Measurements from ENCODE around the gene DLG1.

DLG1 gene

DNA sequence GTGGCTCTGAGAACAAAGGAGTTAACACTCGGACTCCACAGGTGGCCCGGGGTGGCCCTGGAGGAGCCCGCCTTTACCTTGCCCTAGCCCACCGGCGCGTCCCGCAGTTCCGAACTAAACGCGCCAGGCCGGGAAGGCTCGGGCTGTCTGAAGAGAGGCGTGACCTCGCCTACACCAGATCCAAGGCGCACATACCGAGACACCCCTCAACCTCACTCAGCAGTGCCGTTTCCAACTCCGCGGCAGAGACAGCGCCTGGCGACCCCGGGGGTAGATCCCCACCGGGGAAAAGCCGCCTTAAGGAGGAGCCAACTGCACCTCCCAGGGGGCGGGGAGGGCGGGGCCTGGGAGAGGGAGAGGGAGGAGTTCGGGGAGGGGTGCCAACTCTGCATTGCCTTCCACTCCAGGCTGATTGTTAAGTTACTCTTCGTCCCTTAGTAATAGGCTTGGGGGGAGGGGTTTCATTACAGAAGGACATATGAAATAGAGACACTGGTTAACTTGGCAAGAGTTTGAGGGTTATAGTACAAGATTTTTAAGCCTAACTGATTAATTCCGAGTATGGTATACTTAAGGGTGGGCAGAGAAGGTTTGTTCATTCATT, at the start of gene DLG1:
Gene DLG1 (minus strand): TSS at position 272 of the 604 bp plus-strand sequence. CDS start 1,408 bp downstream, outside the sequence.
- peak; percentile 65 for DNase-seq (ENCODE audit: low read depth, low spot score)

DNA sequence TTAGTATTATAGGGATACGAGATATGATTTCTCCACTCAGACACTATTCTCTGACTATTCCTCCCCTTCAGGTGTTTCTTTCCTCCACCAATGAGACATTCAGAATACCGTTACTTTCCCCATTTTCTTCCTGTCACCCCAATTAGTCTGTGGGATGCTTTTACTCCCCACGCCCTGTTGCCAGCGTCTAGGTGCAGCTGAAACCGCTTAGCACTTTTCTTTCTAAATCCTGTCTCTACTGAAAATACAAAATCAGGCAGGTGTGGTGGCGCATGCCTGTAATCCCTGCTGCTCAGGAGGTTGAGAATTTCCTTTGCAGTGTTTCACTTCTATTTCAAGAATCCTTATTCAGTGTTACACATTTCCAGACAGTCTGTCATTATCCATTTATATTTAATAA, 49.6 kb upstream of the DLG1 start:
- no peak for DNase-seq (ENCODE audit: low read depth, low spot score)

- DNase-seq (ENCODE audit: low read depth, low spot score): no peak
Measured at GRCh38 chr3:197345390-197345789, 47.0 kb upstream of the DLG1 start.

- no peak for DNase-seq (ENCODE audit: low read depth, low spot score)
Measured at GRCh38 chr3:197344582-197345318, 46.3 kb upstream of the DLG1 start.

GRCh38 chr3:197343656-197344408, 45.4 kb upstream of the DLG1 start:
- DNase-seq (ENCODE audit: low read depth, low spot score): no peak

DNA sequence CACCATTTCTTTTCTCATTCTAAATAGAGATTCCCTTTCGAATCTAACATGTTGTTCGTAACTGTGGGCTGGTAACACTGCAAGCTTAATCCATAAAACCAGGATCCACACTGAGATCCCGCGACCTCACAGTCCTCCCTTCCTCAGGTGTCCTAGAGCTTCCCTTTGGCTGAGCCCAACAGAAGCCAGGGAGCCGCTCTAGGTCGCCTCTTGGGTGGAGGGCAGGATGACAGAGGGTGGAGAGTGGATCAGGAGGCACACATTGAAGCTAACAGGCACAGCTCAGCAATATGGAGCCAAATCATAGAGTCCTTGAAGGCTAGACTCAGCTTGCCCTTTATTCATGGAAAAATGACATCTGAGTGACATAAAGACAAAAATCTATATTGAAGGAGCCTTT, 44.7 kb upstream of the DLG1 start:
- DNase-seq (ENCODE audit: low read depth, low spot score): no peak

GRCh38 chr3:197340521-197340871, 42.1 kb upstream of the DLG1 start:
- no peak for DNase-seq (ENCODE audit: low read depth, low spot score)

GRCh38 chr3:197339841-197340520, 41.6 kb upstream of the DLG1 start:
- no peak for DNase-seq (ENCODE audit: low read depth, low spot score)

DNA sequence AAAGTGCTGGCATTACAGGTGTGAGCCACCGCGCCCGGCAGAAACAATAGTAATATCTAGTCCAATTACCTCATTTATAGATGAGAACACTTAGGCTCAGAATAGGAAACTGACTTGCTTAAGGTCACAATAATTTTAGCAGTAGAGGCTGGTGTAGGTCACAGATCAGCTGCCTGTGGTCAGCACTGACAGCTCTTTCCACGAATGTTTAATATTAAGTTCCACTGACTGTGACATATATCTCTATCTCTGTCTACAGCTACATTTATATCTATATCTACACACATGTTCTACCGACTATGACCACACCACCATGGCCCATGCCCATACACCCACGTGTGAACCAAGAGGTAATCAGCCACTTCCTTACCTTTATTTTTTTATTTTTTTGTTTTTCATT, 40.2 kb upstream of the DLG1 start:
- no peak for DNase-seq (ENCODE audit: low read depth, low spot score)

GRCh38 chr3:197337656-197338055, 39.2 kb upstream of the DLG1 start:
- no peak for DNase-seq (ENCODE audit: low read depth, low spot score)

- no peak for DNase-seq (ENCODE audit: low read depth, low spot score)
Measured at GRCh38 chr3:197337214-197337613, 38.8 kb upstream of the DLG1 start.

GRCh38 chr3:197336348-197336747, 37.9 kb upstream of the DLG1 start:
- DNase-seq (ENCODE audit: low read depth, low spot score): no peak

DNA sequence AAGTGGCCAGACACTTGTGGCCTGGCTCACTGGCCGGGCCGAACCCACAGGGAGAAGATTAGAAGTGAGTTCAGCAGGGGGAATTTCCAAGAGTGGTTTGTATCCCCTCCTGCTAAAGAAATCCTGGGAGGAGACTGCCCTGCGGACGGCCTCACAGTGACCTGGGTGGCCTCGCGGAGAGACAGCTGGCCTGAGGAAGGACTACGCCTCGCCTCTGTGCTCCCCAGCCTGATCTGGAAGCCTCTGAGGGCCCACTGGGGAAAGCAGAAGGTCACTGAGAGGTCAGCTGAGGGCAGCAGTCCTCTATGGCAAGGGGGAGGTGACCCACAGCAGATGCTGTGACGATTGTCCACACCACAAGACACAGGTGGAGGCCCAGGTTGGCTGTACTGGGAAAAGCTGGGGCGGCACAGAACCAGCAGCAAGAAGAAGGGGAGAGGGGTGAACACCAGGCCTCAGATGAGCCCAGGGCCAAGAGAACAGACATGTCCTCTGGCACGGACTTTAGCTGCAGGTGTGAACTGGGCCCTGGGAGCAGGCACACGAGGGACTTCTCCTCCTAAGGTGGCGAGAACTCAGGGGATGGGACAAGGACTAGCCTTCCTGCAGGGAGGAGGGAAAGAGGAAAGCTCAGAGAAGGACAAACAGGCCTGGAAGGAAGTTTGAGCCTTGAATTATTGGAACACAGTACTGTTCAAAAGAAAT, 37.2 kb upstream of the DLG1 start:
- DNase-seq (ENCODE audit: low read depth, low spot score): no peak

DNA sequence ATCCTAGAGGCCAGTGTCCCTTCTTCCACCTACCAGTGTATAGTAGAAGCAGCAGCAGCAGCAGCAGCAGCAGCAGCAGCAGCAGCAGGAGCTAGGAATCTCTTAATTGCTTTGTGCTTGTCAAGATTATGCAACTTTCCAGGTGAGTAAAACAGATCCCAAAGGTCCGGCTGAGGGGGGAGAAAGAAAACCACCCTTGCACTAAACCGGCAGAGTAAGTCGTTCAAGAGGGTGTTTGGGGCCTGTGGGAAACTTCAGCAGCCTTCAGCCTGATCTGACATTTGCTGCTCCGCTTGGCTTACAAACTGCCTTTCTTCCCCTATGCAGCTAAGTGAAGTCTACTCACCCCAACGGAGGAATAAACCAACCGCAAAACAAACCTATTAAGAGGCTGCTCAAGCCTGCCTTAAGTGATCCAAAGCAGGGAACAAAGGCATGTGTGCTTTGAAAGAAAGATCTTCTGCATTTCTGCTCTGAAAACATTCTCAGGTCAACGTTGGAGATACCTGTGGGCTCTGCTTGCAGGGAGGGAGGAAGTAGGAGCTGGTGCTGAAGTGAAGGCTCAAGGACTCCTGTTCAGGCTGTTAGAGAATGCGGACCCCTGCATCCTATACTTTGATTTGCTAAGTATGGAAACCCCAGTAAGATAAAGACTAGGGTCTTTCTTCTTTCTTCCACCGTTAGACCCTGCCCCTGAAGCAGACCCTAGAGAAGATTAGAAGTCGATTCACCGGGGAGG, 35.7 kb upstream of the DLG1 start:
- DNase-seq (ENCODE audit: low read depth, low spot score): no peak

GRCh38 chr3:197331131-197331530, 32.7 kb upstream of the DLG1 start:
- no peak for DNase-seq (ENCODE audit: low read depth, low spot score)

DNA sequence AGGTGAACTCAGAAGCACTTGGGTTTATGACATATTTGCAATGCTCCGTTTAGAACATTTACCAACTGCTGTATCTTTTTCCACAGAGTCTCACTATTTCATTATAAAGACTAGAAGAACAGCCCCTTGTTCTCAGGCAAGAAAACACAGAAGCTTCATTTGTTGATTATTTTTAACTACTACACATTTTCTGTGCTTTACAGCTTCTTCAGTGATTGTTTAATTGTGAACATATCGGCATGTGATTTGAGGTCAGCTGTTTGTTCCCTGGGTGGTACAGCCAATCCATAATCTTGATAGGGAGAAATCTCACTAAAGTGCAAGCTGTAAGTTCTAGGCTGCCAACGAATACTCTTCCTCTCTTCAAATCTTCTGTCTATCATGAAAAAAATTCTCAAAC, 31.0 kb upstream of the DLG1 start:
- DNase-seq (ENCODE audit: low read depth, low spot score): no peak

GRCh38 chr3:197328198-197328597, 29.8 kb upstream of the DLG1 start:
- no peak for DNase-seq (ENCODE audit: low read depth, low spot score)

GRCh38 chr3:197327701-197328100, 29.3 kb upstream of the DLG1 start:
- DNase-seq (ENCODE audit: low read depth, low spot score): no peak

DNA sequence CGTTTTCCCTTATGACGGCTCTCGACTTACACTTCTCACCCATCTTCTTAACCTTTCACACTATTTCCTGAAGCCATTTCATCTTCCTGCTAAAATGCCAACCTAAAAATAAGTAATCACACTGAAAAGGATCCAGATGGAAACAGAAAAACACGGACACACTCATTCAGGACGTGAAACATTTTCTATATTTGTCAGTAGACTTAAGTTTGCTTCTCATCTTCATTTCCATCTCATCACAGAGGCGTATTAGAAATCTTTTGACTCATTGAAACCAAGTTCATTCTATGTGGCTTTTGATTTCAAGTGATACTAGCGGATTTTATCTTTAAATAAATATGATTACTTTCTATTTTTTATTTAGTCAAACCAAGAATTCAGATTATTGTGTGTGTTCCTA, 27.4 kb upstream of the DLG1 start:
- DNase-seq (ENCODE audit: low read depth, low spot score): no peak

DNA sequence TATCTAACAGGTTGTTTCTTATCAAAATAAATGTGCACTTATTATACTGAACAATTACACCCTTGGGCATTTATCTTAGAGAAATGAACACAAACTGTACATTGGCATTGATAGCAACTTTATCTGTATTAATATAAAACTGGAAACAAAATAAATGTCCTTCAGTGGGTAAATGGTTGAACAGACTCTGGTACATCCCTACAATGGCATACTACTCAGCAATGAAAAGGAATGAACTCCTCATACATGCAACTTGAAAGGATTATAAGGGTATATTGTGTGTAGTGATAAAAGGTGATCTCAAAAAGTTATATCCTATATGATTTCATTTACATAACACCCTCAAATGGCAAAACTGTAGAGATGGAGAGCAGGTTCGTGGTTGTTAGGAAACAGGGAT, 23.7 kb upstream of the DLG1 start:
- DNase-seq (ENCODE audit: low read depth, low spot score): no peak

DNA sequence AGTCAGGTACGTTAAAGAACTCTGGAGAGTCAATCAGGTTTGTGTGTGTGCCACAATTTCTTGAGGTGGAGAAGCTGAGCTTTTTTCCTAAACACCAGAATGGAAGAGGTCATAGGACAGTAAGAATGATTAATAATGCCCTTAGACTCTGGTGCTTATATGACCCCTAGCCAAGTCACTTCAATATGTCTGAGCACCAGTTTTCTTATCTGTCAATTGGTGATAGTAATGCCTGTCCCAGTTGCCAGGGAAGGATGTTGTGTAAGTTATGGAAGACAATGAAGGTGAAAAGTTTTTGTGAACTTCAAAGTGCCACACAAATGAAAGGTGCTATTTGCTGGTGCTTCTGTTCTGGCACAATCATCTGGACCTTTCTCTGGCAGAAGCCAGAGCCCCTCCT, 22.2 kb upstream of the DLG1 start:
- no peak for DNase-seq (ENCODE audit: low read depth, low spot score)
